ENCODE data around the gene GMCL2. TPM values are rescaled to one million over a fixed set of nuclear protein-coding genes. Genes with fewer than 3 reads are reported as not detected.

The GMCL2 gene
- total RNA-seq, 6 experiments from 2014 or later, result not detected

DNA sequence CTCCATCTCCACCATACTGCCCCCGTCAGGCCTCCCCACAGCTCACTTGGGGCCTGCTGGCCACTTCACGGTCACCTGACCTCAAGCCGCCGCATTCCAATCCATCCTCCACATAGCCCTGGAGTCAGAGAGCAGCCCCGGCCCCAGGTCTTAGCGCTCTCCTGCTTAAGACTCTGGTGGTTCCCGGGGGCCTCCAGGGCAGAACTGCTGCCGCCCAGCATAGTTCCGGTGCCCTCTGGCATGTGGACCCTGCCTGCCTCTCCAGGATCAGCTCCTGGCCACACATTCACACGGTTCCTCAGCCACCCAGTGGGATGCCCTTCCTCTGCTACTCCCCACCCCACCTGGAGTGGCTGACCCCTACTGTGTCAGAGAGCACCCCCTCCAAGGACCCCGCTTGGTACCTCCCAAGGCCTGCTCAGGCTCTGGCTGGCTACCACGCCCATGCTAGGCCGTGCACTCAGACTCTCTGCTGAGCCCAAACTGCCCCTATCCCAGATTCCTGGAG is 36.7 kb upstream of the GMCL2 start:
- peaks cover 0 to 27% (median 3%) of the 10 kb centered on the region in 4 donors for H3K4me1 ChIP-seq
- ATAC-seq (no peak), DNase-seq (peak in 2 of 3 donors; percentile 19 to 49)
- no peaks in the 10 kb centered on the region for H3K27me3 ChIP-seq
- 93% methylated on average over 8 of the region's 13 CpGs for WGBS (ENCODE audit: insufficient coverage, low coverage, low lambda C conversion rate, missing lambda C conversion rate)
- no peak overlapping the region for H3K27ac ChIP-seq
- H3K36me3 ChIP-seq, result peaks cover 0 to 29% (median 11%) of the 10 kb centered on the region in 4 donors
- TF ChIP-seq POLR2A (IDR thresholded peaks at IDR 0.05), result no peak
- TF ChIP-seq, protein P1, sequence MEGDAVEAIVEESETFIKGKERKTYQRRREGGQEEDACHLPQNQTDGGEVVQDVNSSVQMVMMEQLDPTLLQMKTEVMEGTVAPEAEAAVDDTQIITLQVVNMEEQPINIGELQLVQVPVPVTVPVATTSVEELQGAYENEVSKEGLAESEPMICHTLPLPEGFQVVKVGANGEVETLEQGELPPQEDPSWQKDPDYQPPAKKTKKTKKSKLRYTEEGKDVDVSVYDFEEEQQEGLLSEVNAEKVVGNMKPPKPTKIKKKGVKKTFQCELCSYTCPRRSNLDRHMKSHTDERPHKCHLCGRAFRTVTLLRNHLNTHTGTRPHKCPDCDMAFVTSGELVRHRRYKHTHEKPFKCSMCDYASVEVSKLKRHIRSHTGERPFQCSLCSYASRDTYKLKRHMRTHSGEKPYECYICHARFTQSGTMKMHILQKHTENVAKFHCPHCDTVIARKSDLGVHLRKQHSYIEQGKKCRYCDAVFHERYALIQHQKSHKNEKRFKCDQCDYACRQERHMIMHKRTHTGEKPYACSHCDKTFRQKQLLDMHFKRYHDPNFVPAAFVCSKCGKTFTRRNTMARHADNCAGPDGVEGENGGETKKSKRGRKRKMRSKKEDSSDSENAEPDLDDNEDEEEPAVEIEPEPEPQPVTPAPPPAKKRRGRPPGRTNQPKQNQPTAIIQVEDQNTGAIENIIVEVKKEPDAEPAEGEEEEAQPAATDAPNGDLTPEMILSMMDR (IDR thresholded peaks at IDR 0.05), result no peak
- H3K4me3 ChIP-seq, result no peak overlapping the region
- intact Hi-C loops (cut with DNase I), result no loop called here
- H3K9me3 ChIP-seq, result no peaks in the 10 kb centered on the region

DNA sequence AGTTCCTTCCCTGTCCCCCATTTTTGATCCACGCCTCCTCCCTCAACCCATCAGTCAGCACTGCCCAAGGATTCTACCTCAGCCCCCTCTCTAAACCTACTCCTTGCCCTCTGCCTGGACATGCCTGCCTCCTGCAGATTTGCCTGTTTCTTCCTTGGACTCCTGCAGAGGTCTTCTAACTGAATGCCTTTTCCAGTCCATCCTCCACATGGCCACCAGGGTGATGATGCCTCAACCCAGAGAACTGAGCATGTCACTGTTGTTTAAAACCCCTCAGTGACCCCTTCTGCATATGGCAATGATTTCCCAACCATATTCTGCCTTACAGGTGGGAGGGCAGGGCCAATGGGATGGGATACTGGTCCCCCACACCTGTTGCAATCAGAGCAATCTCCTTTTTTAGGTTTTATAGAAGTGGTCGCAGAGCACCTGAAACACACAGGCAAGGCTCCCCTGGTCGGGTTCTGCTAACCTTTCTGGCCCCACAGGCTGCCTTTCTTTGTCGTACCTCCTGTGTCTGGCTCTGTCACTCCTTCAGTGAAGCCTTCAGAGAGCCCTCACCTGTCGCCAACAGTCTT is 36.1 kb upstream of the GMCL2 start:
- H3K4me1 ChIP-seq, result peaks cover 0 to 21% (median under 1%) of the 10 kb centered on the region in 4 donors
- 100% methylated on average over 2 of the region's 5 CpGs for WGBS (ENCODE audit: insufficient coverage, low coverage, low lambda C conversion rate, missing lambda C conversion rate)
- DNase-seq (peak in 1 of 3 donors; percentile 4), ATAC-seq (no peak)
- H3K9me3 ChIP-seq, result no peaks in the 10 kb centered on the region
- H3K4me3 ChIP-seq, result no peak overlapping the region
- no peak overlapping the region for H3K27ac ChIP-seq
- intact Hi-C loops (cut with DNase I), result no loop called here
- peaks cover 0 to 35% (median 11%) of the 10 kb centered on the region in 4 donors for H3K36me3 ChIP-seq
- H3K27me3 ChIP-seq, result no peaks in the 10 kb centered on the region
- no peak for TF ChIP-seq POLR2A (IDR thresholded peaks at IDR 0.05)
- TF ChIP-seq, protein P1 (IDR thresholded peaks at IDR 0.05), result no peak

DNA sequence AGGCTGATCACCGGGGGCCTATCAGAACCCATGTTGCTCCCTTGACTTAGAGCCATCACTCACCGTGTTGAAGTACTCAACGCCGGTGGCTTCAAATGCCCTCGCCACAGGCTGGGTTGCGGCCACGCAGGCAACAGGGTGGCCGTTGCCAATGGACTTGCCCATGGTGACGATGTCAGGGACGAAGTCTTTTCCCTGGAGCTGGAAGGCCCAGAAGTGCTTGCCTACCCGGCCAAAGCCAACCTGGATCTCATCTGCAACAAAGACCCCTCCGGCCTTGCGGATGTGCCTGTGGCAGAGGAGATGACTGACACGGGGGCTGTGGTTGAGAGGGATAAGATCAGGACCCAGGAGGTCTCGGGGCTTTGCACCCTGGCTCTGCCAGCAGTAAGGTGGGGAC is 35.1 kb upstream of the GMCL2 start:
- 90% methylated on average over 6 of the region's 15 CpGs for WGBS (ENCODE audit: insufficient coverage, low coverage, low lambda C conversion rate, missing lambda C conversion rate)
- intact Hi-C loops (cut with DNase I), result no loop called here
- peaks cover 0 to 17% (median 0%) of the 10 kb centered on the region in 4 donors for H3K4me1 ChIP-seq
- H3K4me3 ChIP-seq, result no peak overlapping the region
- TF ChIP-seq, protein P1 (IDR thresholded peaks at IDR 0.05), result no peak
- H3K27ac ChIP-seq, result no peak overlapping the region
- H3K9me3 ChIP-seq, result no peaks in the 10 kb centered on the region
- DNase-seq (peak in 2 of 3 donors; percentile 11 to 24), ATAC-seq (no peak)
- H3K36me3 ChIP-seq, result peaks cover 0 to 38% (median 7%) of the 10 kb centered on the region in 4 donors
- H3K27me3 ChIP-seq, result no peaks in the 10 kb centered on the region

DNA sequence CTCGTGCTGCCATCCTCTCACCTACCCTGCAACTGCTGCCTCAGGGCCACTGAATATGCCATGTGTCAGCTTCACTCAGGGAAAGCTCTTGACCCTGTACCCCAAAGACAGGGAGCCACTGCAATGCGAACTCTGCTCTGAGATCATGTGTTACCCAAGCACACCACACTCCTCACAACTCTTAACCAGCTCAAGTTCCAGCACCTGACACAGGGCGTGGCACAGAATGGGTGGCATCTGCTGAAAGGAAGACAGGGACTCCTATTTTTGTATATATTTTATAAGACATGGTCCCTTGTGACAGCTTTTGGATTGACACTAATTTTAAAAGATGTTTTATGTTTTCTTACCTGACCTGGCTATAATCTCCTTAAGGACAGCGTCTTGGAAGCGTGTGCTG is 34.7 kb upstream of the GMCL2 start:
- H3K27me3 ChIP-seq, result no peaks in the 10 kb centered on the region
- DNase-seq, result peak in 2 of 3 donors; percentile 8 to 37
- H3K9me3 ChIP-seq, result no peaks in the 10 kb centered on the region
- H3K36me3 ChIP-seq, result peaks cover 0 to 43% (median 7%) of the 10 kb centered on the region in 4 donors
- WGBS (ENCODE audit: insufficient coverage, low coverage, low lambda C conversion rate, missing lambda C conversion rate), result no CpG with 5 or more reads among the region's 5 CpGs
- H3K4me1 ChIP-seq, result peaks cover 0 to 17% (median 0%) of the 10 kb centered on the region in 4 donors
- no peak for ATAC-seq
- intact Hi-C loops (cut with DNase I), result no loop called here
- H3K27ac ChIP-seq, result no peak overlapping the region
- TF ChIP-seq POLR2A (IDR thresholded peaks at IDR 0.05), result no peak
- TF ChIP-seq, protein P1 (IDR thresholded peaks at IDR 0.05), result no peak
- no peak overlapping the region for H3K4me3 ChIP-seq

Data from right lobe of liver (tissue), 6 donors.